Astrocyte of the cerebellum (primary cell): ENCODE measurements around the gene C1orf159.
A peak's percentile ranks its signal among the peaks of the same experiment; 100 is the strongest.
"Not testable (repeated sequence)": the region's sequence is repeated elsewhere in the genome, so short reads cannot be mapped to it uniquely, and the experiment has no call there.

Experiments
- DNase-seq: peaks from one replicate; pipeline ENCODE4 v3.0.0-alpha.2; 2011; ENCODE audit warnings: low read depth
- H3K4me3 ChIP-seq: 2 replicates; pipeline ENCODE4 v1.5.1; 2011; ENCODE audit warnings: mild to moderate bottlenecking, low read depth, low read length, moderate library complexity
- in situ Hi-C: cut with HindIII; loops from 2 replicates; pipeline ENCODE4 v1.10.0; 2017; ENCODE audit warnings: low sequenced_read_pairs
- TF ChIP-seq, protein P1 (sequence below): IDR thresholded peaks from 2 replicates; pipeline ENCODE4 v1.5.1; 2012; ENCODE audit warnings: low read length, low read depth, moderate library complexity, mild to moderate bottlenecking; ENCODE audit errors: missing control alignments

The C1orf159 gene

DNA sequence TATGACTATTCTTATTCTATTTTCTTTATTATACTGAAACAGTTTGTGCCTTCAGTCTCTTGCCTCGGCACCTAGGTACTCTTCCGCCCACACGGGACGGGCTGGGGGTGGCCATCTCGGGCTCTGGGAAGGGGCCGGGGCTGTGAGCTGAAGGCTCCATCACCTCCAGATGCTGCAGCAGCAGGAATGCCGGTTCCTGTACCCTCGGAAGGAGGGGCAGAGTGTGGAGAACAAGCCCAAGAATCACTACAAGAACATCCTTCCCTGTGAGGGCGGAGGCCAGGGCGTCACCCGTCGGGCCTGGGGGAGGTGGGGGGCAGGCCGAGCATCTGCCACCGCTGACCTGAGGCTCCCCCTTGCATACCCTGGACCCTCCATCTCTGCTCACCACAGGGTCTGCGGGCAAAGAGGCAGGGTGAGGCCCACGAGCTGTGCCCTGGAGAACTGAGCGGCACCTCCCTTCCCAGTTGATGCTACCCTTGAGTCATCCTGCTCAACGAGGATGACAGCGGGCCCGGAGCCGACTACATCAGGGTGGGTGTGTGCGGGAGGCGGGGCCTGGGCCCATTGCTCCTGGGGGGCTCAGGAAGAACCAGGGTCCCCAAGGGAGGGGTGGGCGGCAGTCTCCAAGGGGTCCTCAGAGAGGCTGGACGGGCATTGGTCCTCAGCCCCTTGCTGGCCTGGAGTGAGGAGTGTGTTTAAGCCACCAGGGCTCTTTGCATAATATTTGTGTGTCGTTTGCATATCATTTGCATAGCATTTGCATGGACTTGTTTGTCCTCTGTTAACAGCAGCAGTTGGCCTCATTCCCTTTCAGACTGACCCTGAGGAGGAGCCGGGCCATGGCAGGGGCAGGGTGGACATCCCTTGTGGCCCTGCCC, 49.2 kb downstream of the C1orf159 start:
- no peak overlapping the region for H3K4me3 ChIP-seq
- TF ChIP-seq, protein P1, sequence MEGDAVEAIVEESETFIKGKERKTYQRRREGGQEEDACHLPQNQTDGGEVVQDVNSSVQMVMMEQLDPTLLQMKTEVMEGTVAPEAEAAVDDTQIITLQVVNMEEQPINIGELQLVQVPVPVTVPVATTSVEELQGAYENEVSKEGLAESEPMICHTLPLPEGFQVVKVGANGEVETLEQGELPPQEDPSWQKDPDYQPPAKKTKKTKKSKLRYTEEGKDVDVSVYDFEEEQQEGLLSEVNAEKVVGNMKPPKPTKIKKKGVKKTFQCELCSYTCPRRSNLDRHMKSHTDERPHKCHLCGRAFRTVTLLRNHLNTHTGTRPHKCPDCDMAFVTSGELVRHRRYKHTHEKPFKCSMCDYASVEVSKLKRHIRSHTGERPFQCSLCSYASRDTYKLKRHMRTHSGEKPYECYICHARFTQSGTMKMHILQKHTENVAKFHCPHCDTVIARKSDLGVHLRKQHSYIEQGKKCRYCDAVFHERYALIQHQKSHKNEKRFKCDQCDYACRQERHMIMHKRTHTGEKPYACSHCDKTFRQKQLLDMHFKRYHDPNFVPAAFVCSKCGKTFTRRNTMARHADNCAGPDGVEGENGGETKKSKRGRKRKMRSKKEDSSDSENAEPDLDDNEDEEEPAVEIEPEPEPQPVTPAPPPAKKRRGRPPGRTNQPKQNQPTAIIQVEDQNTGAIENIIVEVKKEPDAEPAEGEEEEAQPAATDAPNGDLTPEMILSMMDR, result no peak
- DNase-seq, result no peak
- in situ Hi-C loops, result no loop called here

DNA sequence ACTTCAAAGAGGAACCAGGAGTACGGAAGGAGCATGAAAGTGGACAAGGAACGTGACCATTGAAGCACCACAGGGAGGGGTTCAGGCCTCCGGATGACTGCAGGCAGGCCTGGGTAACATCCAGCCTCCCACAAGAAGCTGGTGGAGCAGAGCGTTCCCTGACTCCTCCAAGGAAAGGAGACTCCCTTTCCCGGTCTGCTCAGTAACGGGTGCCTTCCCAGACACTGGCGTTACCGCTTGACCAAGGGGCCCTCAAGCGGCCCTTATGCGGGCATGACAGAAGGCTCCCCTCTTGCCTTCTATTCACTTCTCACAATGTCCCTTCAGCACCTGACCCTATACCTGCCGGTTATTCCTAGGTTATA, 50.0 kb downstream of the C1orf159 start:
- in situ Hi-C loops, result not testable (repeated sequence)

DNA sequence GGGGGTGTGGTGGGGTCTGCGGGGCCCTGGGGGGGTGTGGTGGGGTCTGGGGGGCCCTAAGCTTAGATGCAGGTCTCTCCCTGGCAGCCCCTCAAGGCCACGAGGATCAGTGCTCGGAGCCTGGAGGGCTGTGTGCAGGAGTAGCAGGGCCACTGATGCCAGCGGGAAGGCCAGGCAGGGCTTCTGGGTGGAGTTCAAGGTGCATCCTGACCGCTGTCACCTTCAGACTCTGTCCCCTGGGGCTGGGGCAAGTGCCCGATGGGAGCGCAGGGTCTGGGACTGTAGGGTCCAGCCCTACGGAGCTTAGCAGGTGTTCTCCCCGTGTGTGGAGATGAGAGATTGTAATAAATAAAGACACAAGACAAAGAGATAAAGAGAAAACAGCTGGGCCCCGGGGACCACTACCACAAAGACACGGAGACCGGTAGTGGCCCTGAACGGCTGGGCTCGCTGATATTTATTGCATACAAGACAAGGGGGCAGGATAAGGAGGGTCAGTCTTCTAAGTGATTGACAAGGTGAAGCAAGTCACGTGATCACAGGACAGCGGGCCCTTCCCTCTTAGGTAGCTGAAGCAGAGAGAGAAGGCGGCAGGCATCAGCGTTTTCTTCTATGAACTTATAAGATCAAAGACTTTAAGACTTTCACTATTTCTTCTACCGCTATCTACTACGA, 50.5 kb downstream of the C1orf159 start:
- no peak overlapping the region for H3K4me3 ChIP-seq
- TF ChIP-seq, protein P1, result no peak
- in situ Hi-C loops, result no loop called here
- no peak for DNase-seq

More for the DNA sequence above, 50.0 kb downstream of the C1orf159 start:
- not testable (repeated sequence) for H3K4me3 ChIP-seq, DNase-seq

DNA sequence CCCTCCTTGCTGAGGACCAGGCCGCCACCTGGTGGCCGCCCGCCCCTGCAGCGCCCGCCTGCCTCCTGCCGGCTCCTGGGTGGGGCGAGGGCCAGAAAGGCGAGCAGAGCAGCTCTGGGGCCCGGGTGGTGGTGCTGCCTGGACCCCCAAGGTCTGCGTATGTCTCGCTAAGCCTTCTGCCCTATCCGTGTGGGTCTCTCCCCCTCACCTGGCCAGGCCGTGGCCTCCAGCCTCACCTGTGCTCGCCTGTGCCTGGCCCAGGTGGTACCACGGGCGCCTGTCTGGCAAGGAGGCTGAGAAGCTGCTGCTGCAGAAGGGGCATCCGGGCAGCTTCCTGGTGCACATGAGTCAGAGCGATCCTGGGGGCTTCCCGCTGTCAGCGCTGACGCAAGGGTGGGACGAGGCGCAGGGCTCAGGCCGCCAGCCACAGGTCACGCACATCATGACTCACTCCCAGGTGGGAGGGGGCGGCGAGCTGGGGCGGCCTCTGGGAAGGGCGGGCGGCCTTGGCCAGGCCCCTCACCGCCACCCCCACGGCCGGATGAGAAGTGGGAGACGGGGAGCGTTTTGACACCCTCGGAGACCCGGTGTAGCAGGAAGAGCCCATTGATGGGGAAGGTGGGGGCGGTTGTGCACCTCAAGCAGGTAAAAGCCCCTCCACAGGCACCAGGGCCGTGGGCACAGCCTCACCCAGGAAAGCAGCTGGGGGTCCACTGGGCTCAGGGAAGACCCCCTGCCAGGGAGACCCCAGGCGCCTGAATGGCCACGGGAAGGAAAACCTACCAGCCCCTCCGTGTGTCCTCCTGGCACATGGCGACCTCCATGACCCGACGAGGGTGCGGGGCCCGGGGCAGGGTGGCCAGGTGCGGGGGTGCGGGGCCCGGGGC, 51.7 kb downstream of the C1orf159 start:
- in situ Hi-C loops, result no loop called here
- peak; percentile 80 for DNase-seq
- no peak overlapping the region for H3K4me3 ChIP-seq

DNA sequence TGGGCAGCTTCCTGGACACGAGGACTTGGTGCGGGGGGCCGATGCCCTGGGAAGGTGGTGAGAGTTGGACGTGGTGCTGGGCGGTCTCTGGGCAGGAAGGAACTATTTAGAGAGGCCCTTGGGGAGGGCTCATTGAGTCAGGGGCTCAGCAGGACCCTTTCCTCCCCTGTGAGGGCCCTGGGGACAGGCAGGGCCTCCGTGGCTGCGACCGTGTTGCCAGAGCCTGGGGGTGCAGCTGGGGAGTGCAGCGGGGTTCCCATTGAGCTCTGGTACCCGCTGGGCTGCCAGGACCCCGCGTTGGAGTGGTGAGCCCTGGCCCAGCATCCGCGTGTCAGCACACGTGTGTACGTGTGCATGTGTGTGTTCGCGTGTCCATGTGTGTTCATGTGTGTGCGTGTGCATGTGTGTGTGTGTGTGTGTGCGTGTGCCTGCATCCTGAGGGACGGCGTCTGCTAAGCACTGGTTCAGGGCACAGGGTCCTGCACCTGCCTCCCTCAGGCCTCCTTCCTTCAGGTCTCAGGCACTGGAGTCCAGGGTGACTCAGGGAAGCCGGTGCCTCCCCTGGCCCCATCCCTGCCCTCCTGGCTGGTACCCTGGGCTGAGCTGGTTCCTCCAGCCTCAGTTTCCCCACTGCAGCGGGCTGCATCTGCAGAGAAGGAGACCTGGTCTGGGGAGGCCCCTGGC, 52.5 kb downstream of the C1orf159 start:
- no peak for DNase-seq
- in situ Hi-C loops, result no loop called here
- no peak overlapping the region for H3K4me3 ChIP-seq
- TF ChIP-seq, protein P1, result no peak

More for the DNA sequence above, 51.7 kb downstream of the C1orf159 start:
- TF ChIP-seq, protein P1, result peak; percentile 78

DNA sequence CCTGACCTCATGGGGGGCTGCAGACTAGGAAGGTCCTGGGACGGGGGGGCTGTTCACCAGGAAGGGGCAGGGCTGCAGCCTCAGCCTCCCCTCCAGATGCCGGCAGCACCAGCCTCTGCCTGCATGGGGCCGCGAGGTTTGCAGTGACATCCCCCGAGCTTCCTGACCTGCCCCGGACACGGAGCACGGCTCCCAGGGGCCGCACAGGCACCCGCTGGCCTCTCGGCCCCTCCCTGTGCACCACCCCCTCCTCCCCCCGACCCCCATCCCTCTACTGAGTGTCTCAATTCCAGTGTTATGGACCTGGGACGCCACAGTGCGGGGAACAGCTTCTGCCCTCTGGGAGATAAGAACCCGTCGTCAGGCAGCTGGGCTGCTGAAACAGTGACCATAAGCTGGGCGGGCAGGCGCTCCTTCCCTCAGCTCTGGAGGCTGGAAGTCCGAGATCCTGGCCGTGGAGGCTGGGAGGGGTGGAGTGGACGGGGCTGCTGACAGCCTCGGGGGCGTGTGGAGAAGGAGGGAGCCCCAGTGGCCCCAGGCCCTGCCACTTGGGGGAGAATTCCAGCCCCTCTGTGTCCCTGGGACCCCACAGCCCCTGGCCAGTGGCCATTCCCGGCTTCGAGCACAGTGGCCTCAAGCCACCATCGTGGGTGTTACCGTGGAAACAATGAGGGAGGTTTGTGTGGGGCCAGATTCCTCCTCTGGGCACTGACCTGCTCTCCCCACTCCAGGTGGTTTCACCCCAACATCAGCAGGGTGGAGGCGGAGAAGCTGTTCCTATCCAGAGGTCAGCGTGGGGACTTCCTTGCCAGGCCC, 53.3 kb downstream of the C1orf159 start:
- DNase-seq, result no peak
- no peak overlapping the region for H3K4me3 ChIP-seq
- in situ Hi-C loops, result no loop called here
- TF ChIP-seq, protein P1, result no peak
